Transverse colon (tissue), 3 donors: ENCODE results near the gene SHB.

Experiments used
- POLR2A ChIP-seq: fragments of 450-650 bp; IDR thresholded peaks from one replicate; pipeline ENCODE4 v1.6.1; 2016; ENCODE audit warnings: antibody characterized with exemption, mild to moderate bottlenecking, moderate library complexity
- POLR2AphosphoS5 ChIP-seq, 3 donors: sonication (generic); formaldehyde crosslinking; IDR thresholded peaks; one replicate each; pipeline ENCODE4 v1.6.1; 2016; ENCODE audit warnings: antibody characterized with exemption in 3 of 3

GRCh38 chr9:38075272-38075671 is 6.2 kb upstream of the SHB start:
- TF ChIP-seq POLR2AphosphoS5 (IDR thresholded peaks at IDR 0.05), result no peak
- TF ChIP-seq POLR2A, result no peak
